GM12878 (cell line): ENCODE measurements around the gene DLG2. TPM values are rescaled to one million over a fixed set of nuclear protein-coding genes. Genes with fewer than 3 reads are reported as not detected.

Source experiments
- ATAC-seq: fragments of 200-7000 bp; cut with Tn5 transposase; 3 replicates; pipeline ENCODE4 v1.9.1; 2020; ENCODE audit warnings: mild to moderate bottlenecking, moderate library complexity
- BruUV-seq: library from RNA; stranded (reverse); fragments of 400-500 nt; replicated peaks from 2 replicates; lab custom pipeline; 2021; lab: Mats Ljungman, UMichigan
- CTCF ChIA-PET: fragments of 300-600 bp; sonication (Branson Sonifier 250); formaldehyde crosslinking; extraction: SDS; loops from one replicate; lab custom pipeline; 2021; ENCODE audit warnings: inconsistent platforms; lab: Yijun Ruan, JAX
- POLR2A ChIA-PET: fragments of 350-600 bp; formaldehyde crosslinking; extraction: SDS; loops from one replicate; lab custom pipeline; 2021; ENCODE audit warnings: inconsistent platforms; lab: Charles Lee
- RAD21 ChIA-PET: fragments of 300-600 bp; sonication (Branson Sonifier 250); formaldehyde crosslinking; loops from one replicate; lab custom pipeline; 2023; ENCODE audit warnings: antibody characterized with exemption; ENCODE audit not compliant: unreplicated experiment; lab: Charles Lee
- SMC1A ChIA-PET: fragments of 300-600 bp; sonication (Branson Sonifier 250); formaldehyde crosslinking; loops from one replicate; lab custom pipeline; 2023; ENCODE audit not compliant: unreplicated experiment, uncharacterized antibody; lab: Charles Lee
- DNase-seq: peaks from one replicate; pipeline ENCODE4 v3.0.0-alpha.2; 2011; ENCODE audit warnings: low read depth, low spot score
- FAIRE-seq: peaks from 3 replicates; lab custom pipeline; 2011; peaks lifted over from hg19 to GRCh38; lab: Jason Lieb, UNC
- H2AFZ ChIP-seq: 2 replicates; pipeline ENCODE4 v1.6.0; 2011; ENCODE audit warnings: low read depth, low read length, control low read depth; ENCODE audit not compliant: control insufficient read depth
- H3K27ac ChIP-seq: 2 replicates; pipeline ENCODE4 v1.5.1; 2011; ENCODE audit warnings: control low read depth; ENCODE audit not compliant: control insufficient read depth, insufficient read depth
- H3K27me3 ChIP-seq, 2 experiments: replicated peaks in 1 of 2; 2 replicates each; pipeline versions ENCODE4 v1.6.0 to v1.6.1; 2011; ENCODE audit warnings: low read length in 1 of 2; ENCODE audit not compliant: control insufficient read depth in 2 of 2, insufficient read depth in 2 of 2
- H3K36me3 ChIP-seq, 2 experiments: 2 replicates each; pipeline ENCODE4 v1.5.1; 2011; ENCODE audit warnings: low read length in 1 of 2; ENCODE audit not compliant: control insufficient read depth in 2 of 2, insufficient read depth in 2 of 2
- H3K4me1 ChIP-seq: 2 replicates; pipeline ENCODE4 v1.6.1; 2011; ENCODE audit warnings: mild to moderate bottlenecking, low read length, moderate library complexity, mixed read lengths; ENCODE audit not compliant: control insufficient read depth, insufficient read depth
- H3K4me2 ChIP-seq: 2 replicates; pipeline ENCODE4 v1.6.0; 2011; ENCODE audit warnings: control low read depth; ENCODE audit not compliant: control insufficient read depth, insufficient read depth
- H3K4me3 ChIP-seq: fragments of 200-600 bp; sonication (generic); 2 replicates; pipeline ENCODE4 v1.5.1; 2016
- H3K79me2 ChIP-seq: 2 replicates; pipeline ENCODE4 v1.6.0; 2011; ENCODE audit warnings: low read length; ENCODE audit not compliant: control insufficient read depth, insufficient read depth
- H3K9ac ChIP-seq: 2 replicates; pipeline ENCODE4 v1.8.0; 2011; ENCODE audit warnings: low read length, control low read depth, mixed read lengths; ENCODE audit not compliant: control insufficient read depth, insufficient read depth
- H3K9me3 ChIP-seq: replicated peaks from 3 replicates; pipeline ENCODE4 v1.5.1; 2011; ENCODE audit warnings: mild to moderate bottlenecking, low read length; ENCODE audit not compliant: control insufficient read depth, insufficient read depth
- H4K20me1 ChIP-seq: 2 replicates; pipeline ENCODE4 v1.6.0; 2011; ENCODE audit not compliant: control insufficient read depth, insufficient read depth
- CEBPB ChIP-seq, 2 experiments: fragments of 150-350 bp in 1 of 2; IDR thresholded peaks; 2 replicates each; pipeline ENCODE4 v1.6.1; 2012 to 2014; ENCODE audit warnings: low read depth in 2 of 2, low read length in 2 of 2, borderline replicate concordance in 1 of 2, inconsistent platforms in 1 of 2
- E2F8 ChIP-seq: fragments of 450-650 bp; IDR thresholded peaks from 2 replicates; pipeline ENCODE4 v1.6.1; 2018; ENCODE audit warnings: mild to moderate bottlenecking, low read depth, moderate library complexity; ENCODE audit not compliant: partially characterized antibody
- HDGF ChIP-seq: fragments of 450-650 bp; IDR thresholded peaks from 2 replicates; pipeline ENCODE4 v1.6.1; 2016; ENCODE audit warnings: antibody characterized with exemption
- KAT2A ChIP-seq: conservative IDR thresholded peaks from 2 replicates; pipeline ENCODE4 v1.6.1; 2011; ENCODE audit warnings: low read depth, low read length; ENCODE audit not compliant: control insufficient read depth
- NFXL1 ChIP-seq: fragments of 450-650 bp; IDR thresholded peaks from 2 replicates; pipeline ENCODE4 v1.6.1; 2017; ENCODE audit warnings: antibody characterized with exemption, mild to moderate bottlenecking, borderline replicate concordance
- NR2F1 ChIP-seq: fragments of 450-650 bp; conservative IDR thresholded peaks from 2 replicates; pipeline ENCODE4 v1.6.1; 2017; ENCODE audit warnings: mild to moderate bottlenecking
- PKNOX1 ChIP-seq: fragments of 450-650 bp; IDR thresholded peaks from 2 replicates; pipeline ENCODE4 v1.6.1; 2016; ENCODE audit warnings: mild to moderate bottlenecking
- PML ChIP-seq: IDR thresholded peaks from 2 replicates; pipeline ENCODE4 v1.6.1; 2012; ENCODE audit warnings: low read length, inconsistent platforms
- POLR2AphosphoS2 ChIP-seq: IDR thresholded peaks from 2 replicates; pipeline ENCODE4 v1.6.1; 2011; ENCODE audit warnings: low read depth, mild to moderate bottlenecking, low read length, improper control_type of control experiment, moderate library complexity
- RAD21 ChIP-seq: IDR thresholded peaks from 2 replicates; pipeline ENCODE4 v1.6.1; 2011; ENCODE audit warnings: mild to moderate bottlenecking, low read depth, low read length, moderate library complexity; ENCODE audit not compliant: insufficient read depth
- SIN3A ChIP-seq: IDR thresholded peaks from 2 replicates; pipeline ENCODE4 v1.6.1; 2012; ENCODE audit warnings: low read depth, low read length, improper control_type of control experiment
- SMAD1 ChIP-seq: fragments of 450-650 bp; IDR thresholded peaks from 2 replicates; pipeline ENCODE4 v1.6.1; 2018; ENCODE audit warnings: mild to moderate bottlenecking, low read depth; ENCODE audit not compliant: partially characterized antibody
- YBX1 ChIP-seq: fragments of 450-650 bp; IDR thresholded peaks from 2 replicates; pipeline ENCODE4 v1.6.1; 2016; ENCODE audit warnings: antibody characterized with exemption
- ZNF24 ChIP-seq: fragments of 450-650 bp; IDR thresholded peaks from 2 replicates; pipeline ENCODE4 v1.6.1; 2017; ENCODE audit warnings: antibody characterized with exemption, mild to moderate bottlenecking
- in situ Hi-C: fragments of 300-500 bp; cut with MboI; formaldehyde crosslinking; loops from 9 replicates; pipeline ENCODE4 v1.14.3; 2018; ENCODE audit warnings: mixed read lengths
- intact Hi-C: fragments of 100-400 bp; cut with micrococcal nuclease; formaldehyde crosslinking; loops from one replicate; pipeline ENCODE4 v1.14.2; 2022; ENCODE audit not compliant: unreplicated experiment
- polyA plus RNA-seq, 11 experiments: library from polyadenylated mRNA; depleted of rRNA in 4 of 11; unstranded in 6 of 11; stranded (reverse) in 5 of 11; fragments of >200 nt; fragmentation: Nextera tagmentation in 4 of 11; fragmentation: Illumina TruSeq in 1 of 11; extraction: Ambion mirVana in 4 of 11; extraction: Trizol in 1 of 11; gene quantifications; 1 replicate in 1 of 11; 2 replicates in 10 of 11; pipeline versions ENCODE4 v1.2.1 to v1.2.3, GENCODE V29; 2011 to 2016; ENCODE audit warnings: inconsistent platforms in 2 of 11, missing spikeins in 2 of 11, low read depth in 1 of 11
- total RNA-seq, 4 experiments: library from RNA; depleted of rRNA in 3 of 4; stranded (reverse); fragments of >200 nt in 3 of 4; fragmentation: Illumina TruSeq in 1 of 4; extraction: Trizol in 1 of 4; gene quantifications; 2 replicates each; pipeline versions ENCODE4 v1.2.1 to v1.2.3, GENCODE V29; 2013 to 2021
- TF ChIP-seq, protein P1 (sequence below): fragments of 450-650 bp; IDR thresholded peaks from 2 replicates; pipeline ENCODE4 v1.6.1; 2016; ENCODE audit warnings: mild to moderate bottlenecking

Gene DLG2
- total and polyA plus RNA-seq, 10 of the 15 experiments (the other 5 are each of a cell fraction or from before 2014, with no cell fraction given), result 0.09 to 0.98 (median 0.35) TPM

DNA sequence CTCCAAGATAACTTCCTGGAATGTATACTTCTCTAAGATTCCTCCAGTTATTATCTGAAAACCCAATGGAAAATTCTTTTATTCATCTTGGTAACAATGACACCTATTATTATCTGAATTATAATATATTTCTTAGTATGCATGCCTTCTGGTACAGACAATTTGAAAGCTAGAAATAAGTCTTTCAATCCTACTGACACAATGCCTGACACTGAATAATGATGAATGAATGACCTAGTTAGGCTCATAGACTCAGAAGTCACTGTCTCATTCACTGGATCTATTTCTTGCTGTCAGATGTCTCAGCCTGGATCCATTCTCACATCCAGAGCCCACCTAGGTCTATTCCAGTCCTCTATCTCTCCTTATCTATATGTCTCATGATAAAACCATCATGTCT lies 1214.3 kb downstream of the DLG2 start:
- SMC1A ChIA-PET, result no interaction called here
- Histone ChIP-seq H3K4me1 (no peaks in the 10 kb centered on the region), H3K27me3 (no peaks in the 10 kb centered on the region)
- TF ChIP-seq NFXL1 (no peak), POLR2AphosphoS2 (no peak), KAT2A (no peak), SMAD1 (no peak), CEBPB (IDR thresholded peaks at IDR 0.05; ENCODE audit: borderline replicate concordance in 1 of 2, low read depth in 2 of 2, low read length in 2 of 2) (no peak), RAD21 (no peak), PML (no peak), E2F8 (no peak), PKNOX1 (no peak), SIN3A (no peak), ZNF24 (no peak), NR2F1 (no peak), YBX1 (no peak), HDGF (no peak)
- TF ChIP-seq, protein P1, sequence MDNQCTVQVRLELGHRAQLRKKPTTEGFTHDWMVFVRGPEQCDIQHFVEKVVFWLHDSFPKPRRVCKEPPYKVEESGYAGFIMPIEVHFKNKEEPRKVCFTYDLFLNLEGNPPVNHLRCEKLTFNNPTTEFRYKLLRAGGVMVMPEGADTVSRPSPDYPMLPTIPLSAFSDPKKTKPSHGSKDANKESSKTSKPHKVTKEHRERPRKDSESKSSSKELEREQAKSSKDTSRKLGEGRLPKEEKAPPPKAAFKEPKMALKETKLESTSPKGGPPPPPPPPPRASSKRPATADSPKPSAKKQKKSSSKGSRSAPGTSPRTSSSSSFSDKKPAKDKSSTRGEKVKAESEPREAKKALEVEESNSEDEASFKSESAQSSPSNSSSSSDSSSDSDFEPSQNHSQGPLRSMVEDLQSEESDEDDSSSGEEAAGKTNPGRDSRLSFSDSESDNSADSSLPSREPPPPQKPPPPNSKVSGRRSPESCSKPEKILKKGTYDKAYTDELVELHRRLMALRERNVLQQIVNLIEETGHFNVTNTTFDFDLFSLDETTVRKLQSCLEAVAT, result no peak
- TF ChIP-seq, all 136 proteins: peak for 0
- ChIA-PET CTCF (no interaction called here), POLR2A (no interaction called here), RAD21 (no interaction called here)
- Histone ChIP-seq H4K20me1 (no peaks in the 10 kb centered on the region), H3K27ac (no peak overlapping the region), H3K36me3 (no peaks in the 10 kb centered on the region), H3K9ac (no peak overlapping the region), H3K79me2 (no peaks in the 10 kb centered on the region), H3K9me3 (no peaks in the 10 kb centered on the region), H3K4me3 (no peak overlapping the region), H2AFZ (no peak overlapping the region), H3K4me2 (no peak overlapping the region)
- FAIRE-seq (no peak), ATAC-seq (no peak), DNase-seq (no peak)
- intact Hi-C loops, result no loop called here
- in situ Hi-C loops, result no loop called here
- no TSS peak for BruUV-seq
